Left forelimb (tissue), 1 donor: ENCODE data around the gene OR10G2.
"Not testable (repeated sequence)": the region's sequence is repeated elsewhere in the genome, so short reads cannot be mapped to it uniquely, and the experiment has no call there.

ENCODE experiments used
- DNase-seq: peaks from one replicate; pipeline ENCODE4 v3.0.0-alpha.2; 2018; ENCODE audit warnings: low spot score

Gene OR10G2

GRCh38 chr14:21634840-21635239 is at the start of gene OR10G2:
Gene OR10G2, minus strand, starts transcription at chr14:21634940. Its CDS starts 98 bp downstream, at chr14:21634842.
- DNase-seq, result no peak

DNA sequence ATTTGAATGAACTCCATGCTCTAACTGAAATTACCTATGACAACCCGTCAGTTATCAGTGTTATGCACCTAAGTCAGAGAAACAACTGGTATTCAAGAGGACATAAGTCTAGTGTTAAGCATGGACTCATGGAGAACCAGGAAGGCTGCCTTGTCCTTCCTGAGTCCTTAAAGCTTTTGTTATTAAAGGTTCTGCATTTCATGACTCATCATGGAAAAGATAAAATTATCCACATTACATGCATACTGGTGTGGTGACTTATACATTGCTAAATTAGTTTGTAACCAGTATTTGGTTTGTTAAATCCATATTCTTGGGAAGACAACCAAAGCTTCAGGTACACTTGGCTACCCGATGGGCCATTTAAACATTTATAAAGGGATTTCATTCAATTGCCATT is 45.3 kb upstream of the OR10G2 start:
- DNase-seq, result no peak

- no peak for DNase-seq
Measured at GRCh38 chr14:21675566-21675965, 40.8 kb upstream of the OR10G2 start.

DNA sequence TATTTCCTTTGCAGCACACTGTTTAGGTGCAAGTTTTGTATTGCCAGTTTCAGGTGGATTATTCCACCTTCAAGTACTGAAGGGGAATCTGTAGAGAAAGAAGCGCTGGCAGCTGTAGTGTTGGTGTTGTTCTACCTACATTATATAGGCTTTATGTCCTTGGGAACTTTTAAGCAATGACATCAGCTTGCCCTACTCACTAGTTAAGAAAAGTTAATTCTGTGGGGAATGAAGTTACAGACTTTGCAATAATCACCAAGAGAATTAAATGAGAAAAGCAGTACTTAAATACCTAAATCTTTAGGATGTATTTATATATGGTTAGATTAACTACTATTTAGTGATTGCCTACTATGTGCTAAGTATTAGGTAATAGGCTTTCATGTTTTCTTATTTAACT is 39.0 kb upstream of the OR10G2 start, which contains the start of gene OR4E1:
Gene OR4E1, minus strand, starts transcription at position 101 of the 400 bp plus-strand sequence. CDS start 2,883 bp downstream, outside the sequence.
- no peak for DNase-seq

GRCh38 chr14:21672116-21672515 is 37.4 kb upstream of the OR10G2 start:
- no peak for DNase-seq

GRCh38 chr14:21671371-21671770 is 36.6 kb upstream of the OR10G2 start:
- DNase-seq, result no peak

GRCh38 chr14:21669284-21669683 is 34.5 kb upstream of the OR10G2 start:
- DNase-seq, result no peak

- no peak for DNase-seq
Measured at GRCh38 chr14:21668377-21668776, 33.6 kb upstream of the OR10G2 start.

GRCh38 chr14:21656980-21657379 is 22.2 kb upstream of the OR10G2 start:
- DNase-seq, result no peak

DNA sequence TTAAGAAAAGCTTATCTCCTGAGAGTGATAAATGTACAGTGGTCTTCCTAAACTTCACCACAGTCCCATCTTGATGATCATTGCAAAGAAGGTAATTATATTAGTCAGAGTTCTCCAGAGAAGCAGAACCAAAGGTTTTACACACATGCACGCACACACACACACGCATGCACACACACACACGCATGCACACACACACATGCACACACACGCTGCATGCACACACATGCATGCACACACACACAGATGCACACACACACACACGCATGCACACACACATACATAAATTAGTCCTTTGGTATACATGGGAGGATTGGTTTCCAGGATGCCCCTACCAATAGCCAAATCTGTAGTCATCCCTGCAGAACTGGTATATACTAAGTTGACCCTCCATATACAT is 19.5 kb upstream of the OR10G2 start:
- DNase-seq, result no peak

GRCh38 chr14:21653331-21653885 is 18.7 kb upstream of the OR10G2 start, which contains the start of gene OR4E2:
Gene OR4E2, plus strand, starts transcription at chr14:21653835. Its CDS starts 11,248 bp downstream, at chr14:21665083.
- DNase-seq, result no peak

DNA sequence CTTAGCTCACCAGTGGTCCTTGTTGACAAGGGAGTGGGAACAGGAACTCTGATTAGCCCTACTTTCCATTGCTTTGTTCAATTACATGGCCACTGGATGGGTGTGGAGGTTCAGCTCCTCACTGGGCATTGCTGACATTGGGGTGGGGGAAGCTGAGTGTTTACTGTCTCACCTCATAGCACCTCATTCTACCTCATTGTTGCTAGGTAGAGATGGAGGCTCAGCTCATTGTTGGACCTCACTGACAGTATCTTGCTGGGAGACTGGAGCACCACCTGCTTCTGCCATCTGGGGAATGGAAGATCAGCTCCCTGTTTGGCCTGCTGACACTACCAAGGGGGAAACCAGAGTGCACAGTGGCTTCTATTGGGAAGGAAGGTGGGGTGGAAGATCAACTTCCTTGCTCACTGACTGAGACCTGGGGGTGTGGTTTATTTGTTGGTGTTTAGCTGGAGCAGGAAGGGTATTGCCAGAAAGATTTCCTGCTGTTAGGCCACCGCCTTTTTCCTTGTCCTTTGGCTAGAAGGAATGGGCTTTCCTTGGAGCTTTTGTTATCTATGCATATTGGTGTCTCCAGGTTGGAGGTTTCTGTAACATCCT is 17.6 kb upstream of the OR10G2 start:
- DNase-seq, result no peak

- DNase-seq, result no peak
Measured at GRCh38 chr14:21647380-21647779, 12.6 kb upstream of the OR10G2 start.

GRCh38 chr14:21643407-21643806 is 8.7 kb upstream of the OR10G2 start:
- no peak for DNase-seq

DNA sequence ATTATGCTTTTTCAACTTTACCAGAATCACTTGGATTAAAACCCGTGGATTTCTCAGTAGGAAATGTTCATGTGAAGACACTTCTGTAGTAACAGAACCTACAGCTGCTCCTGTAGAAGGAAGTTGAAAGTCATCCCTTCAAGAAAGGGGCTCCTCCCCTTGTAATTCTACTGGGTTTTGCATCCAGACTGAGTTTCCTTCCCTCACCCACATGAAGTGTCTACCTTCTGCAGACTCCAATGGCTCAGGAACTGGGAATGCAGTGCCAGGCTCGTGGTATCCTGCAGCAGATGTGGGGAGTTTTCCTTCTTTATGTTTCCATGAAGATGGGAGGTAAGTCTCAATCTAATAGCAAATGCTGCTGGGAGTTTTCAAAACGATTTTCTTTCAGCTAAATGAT is 7.9 kb upstream of the OR10G2 start:
- DNase-seq, result no peak

- no peak for DNase-seq
Measured at GRCh38 chr14:21631084-21631483, 3.7 kb downstream of the OR10G2 start.

DNA sequence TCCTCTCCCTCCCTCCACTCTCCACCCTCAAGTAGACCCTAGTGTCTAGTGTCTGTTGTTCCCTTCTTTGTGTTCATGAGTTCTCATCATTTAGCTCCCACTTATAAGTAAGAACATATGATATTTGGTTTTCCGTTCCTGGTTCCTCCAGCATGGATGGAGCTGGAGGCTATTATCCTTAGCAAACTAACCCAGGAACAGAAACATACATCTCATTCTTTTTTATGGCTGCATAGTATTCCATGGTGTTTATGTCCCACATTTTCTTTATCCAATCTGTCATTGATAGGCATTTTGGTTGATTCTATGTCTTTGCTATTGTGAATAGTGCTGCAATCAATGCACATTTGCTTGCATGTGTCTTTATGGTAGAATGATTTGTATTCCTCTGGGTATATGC is 4.2 kb downstream of the OR10G2 start:
- DNase-seq, result not testable (repeated sequence)

GRCh38 chr14:21626491-21627230 is 8.1 kb downstream of the OR10G2 start:
- no peak for DNase-seq

GRCh38 chr14:21617614-21618013 is 17.1 kb downstream of the OR10G2 start:
- no peak for DNase-seq

GRCh38 chr14:21614240-21614639 is 20.5 kb downstream of the OR10G2 start:
- no peak for DNase-seq

GRCh38 chr14:21612324-21612723 is 22.4 kb downstream of the OR10G2 start:
- no peak for DNase-seq

DNA sequence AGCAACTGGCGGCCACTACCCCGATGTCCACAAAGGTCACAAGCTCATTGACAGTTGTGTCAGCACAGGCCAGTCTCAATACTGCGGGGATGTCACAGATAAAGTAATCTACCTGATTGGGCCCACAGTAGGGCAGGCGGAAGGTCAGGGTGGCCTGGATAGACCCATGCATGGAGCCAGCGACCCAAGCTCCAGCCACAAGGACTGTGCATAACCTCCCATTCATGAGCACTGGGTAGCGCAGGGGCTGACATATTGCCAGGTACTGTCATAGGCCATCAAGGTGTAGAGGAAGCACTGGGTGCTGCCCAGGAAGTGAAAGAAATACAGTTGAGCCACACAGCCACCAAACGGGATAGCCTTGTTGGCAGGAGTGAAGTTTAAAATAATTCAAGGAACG is 32.6 kb downstream of the OR10G2 start:
- not testable (repeated sequence) for DNase-seq

DNA sequence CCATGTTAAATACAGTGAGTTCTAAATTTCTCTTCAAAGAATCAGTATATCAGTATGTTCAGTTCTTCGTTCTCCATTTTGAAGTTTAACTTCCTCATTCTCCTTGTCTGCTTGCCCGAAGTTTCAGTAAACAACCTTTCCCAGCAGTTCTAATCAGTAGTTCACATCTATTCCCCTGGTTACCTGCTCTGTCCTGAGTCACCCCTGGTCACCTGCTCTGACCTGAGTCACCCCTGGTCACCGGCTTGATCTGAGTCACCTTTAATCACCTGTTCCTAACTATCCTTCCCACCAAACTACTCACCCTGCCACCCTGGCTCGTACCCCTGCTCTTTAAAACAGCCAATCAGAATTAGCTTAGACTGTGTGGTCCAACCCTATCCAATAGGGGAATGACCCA is 45.4 kb downstream of the OR10G2 start:
- no peak for DNase-seq
